ENCODE data around the gene RAB42. TPM values are rescaled to one million over a fixed set of nuclear protein-coding genes. Genes with fewer than 3 reads are reported as not detected.

The RAB42 gene
- total RNA-seq, 1 experiment from 2014 or later, result 12.6 TPM

- 0 out of 2 replicates have a peak, but pooled peaks have one; percentile 49 for TF ChIP-seq AFF4 (CRISPR knock-in tag; IDR thresholded peaks at IDR 0.05; ENCODE audit: borderline replicate concordance)
- TF ChIP-seq CREM (CRISPR knock-in tag; IDR thresholded peaks at IDR 0.05), result peak; percentile 57
- no peak for TF ChIP-seq IRF2 (CRISPR knock-in tag; IDR thresholded peaks at IDR 0.05; ENCODE audit: borderline replicate concordance, low read depth)
- TF ChIP-seq SOX15 (CRISPR knock-in tag; IDR thresholded peaks at IDR 0.05), result no peak
- TF ChIP-seq JAZF1 (CRISPR knock-in tag; IDR thresholded peaks at IDR 0.05), result no peak
- TF ChIP-seq TP53 (CRISPR knock-in tag; IDR thresholded peaks at IDR 0.05), result no peak
- TF ChIP-seq, protein P1, sequence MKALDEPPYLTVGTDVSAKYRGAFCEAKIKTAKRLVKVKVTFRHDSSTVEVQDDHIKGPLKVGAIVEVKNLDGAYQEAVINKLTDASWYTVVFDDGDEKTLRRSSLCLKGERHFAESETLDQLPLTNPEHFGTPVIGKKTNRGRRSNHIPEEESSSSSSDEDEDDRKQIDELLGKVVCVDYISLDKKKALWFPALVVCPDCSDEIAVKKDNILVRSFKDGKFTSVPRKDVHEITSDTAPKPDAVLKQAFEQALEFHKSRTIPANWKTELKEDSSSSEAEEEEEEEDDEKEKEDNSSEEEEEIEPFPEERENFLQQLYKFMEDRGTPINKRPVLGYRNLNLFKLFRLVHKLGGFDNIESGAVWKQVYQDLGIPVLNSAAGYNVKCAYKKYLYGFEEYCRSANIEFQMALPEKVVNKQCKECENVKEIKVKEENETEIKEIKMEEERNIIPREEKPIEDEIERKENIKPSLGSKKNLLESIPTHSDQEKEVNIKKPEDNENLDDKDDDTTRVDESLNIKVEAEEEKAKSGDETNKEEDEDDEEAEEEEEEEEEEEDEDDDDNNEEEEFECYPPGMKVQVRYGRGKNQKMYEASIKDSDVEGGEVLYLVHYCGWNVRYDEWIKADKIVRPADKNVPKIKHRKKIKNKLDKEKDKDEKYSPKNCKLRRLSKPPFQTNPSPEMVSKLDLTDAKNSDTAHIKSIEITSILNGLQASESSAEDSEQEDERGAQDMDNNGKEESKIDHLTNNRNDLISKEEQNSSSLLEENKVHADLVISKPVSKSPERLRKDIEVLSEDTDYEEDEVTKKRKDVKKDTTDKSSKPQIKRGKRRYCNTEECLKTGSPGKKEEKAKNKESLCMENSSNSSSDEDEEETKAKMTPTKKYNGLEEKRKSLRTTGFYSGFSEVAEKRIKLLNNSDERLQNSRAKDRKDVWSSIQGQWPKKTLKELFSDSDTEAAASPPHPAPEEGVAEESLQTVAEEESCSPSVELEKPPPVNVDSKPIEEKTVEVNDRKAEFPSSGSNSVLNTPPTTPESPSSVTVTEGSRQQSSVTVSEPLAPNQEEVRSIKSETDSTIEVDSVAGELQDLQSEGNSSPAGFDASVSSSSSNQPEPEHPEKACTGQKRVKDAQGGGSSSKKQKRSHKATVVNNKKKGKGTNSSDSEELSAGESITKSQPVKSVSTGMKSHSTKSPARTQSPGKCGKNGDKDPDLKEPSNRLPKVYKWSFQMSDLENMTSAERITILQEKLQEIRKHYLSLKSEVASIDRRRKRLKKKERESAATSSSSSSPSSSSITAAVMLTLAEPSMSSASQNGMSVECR (CRISPR knock-in tag; IDR thresholded peaks at IDR 0.05; ENCODE audit: borderline replicate concordance), result peak; percentile 97
- TF ChIP-seq NFE2L1 (CRISPR knock-in tag; IDR thresholded peaks at IDR 0.05), result peak; percentile 81; the same call in 1 of the 2 replicates
- TF ChIP-seq, protein P2, sequence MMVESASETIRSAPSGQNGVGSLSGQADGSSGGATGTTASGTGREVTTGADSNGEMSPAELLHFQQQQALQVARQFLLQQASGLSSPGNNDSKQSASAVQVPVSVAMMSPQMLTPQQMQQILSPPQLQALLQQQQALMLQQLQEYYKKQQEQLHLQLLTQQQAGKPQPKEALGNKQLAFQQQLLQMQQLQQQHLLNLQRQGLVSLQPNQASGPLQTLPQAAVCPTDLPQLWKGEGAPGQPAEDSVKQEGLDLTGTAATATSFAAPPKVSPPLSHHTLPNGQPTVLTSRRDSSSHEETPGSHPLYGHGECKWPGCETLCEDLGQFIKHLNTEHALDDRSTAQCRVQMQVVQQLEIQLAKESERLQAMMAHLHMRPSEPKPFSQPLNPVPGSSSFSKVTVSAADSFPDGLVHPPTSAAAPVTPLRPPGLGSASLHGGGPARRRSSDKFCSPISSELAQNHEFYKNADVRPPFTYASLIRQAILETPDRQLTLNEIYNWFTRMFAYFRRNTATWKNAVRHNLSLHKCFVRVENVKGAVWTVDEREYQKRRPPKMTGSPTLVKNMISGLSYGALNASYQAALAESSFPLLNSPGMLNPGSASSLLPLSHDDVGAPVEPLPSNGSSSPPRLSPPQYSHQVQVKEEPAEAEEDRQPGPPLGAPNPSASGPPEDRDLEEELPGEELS (CRISPR knock-in tag; IDR thresholded peaks at IDR 0.05), result no peak
- peak; percentile 100 for TF ChIP-seq ETV6 (CRISPR knock-in tag; IDR thresholded peaks at IDR 0.05)
- TF ChIP-seq MAX (CRISPR knock-in tag; IDR thresholded peaks at IDR 0.05), result peak; percentile 97
- TF ChIP-seq SMAD4 (CRISPR knock-in tag; IDR thresholded peaks at IDR 0.05), result no peak
- no peak for TF ChIP-seq PRDM15 (CRISPR knock-in tag; IDR thresholded peaks at IDR 0.05)
- no peak for TF ChIP-seq TEAD4 (CRISPR knock-in tag; IDR thresholded peaks at IDR 0.05)
- no peak for TF ChIP-seq FOXJ3 (CRISPR knock-in tag; IDR thresholded peaks at IDR 0.05; ENCODE audit: borderline replicate concordance)
- peak; percentile 97 for TF ChIP-seq TEAD1 (CRISPR knock-in tag; IDR thresholded peaks at IDR 0.05)
- TF ChIP-seq, protein P3, sequence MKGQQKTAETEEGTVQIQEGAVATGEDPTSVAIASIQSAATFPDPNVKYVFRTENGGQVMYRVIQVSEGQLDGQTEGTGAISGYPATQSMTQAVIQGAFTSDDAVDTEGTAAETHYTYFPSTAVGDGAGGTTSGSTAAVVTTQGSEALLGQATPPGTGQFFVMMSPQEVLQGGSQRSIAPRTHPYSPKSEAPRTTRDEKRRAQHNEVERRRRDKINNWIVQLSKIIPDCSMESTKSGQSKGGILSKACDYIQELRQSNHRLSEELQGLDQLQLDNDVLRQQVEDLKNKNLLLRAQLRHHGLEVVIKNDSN (CRISPR knock-in tag; IDR thresholded peaks at IDR 0.05), result peak; percentile 86
- no peak for TF ChIP-seq ZSCAN18 (CRISPR knock-in tag; IDR thresholded peaks at IDR 0.05)
- TF ChIP-seq CREB1 (CRISPR knock-in tag; IDR thresholded peaks at IDR 0.05), result no peak
- 0 out of 2 replicates have a peak, but pooled peaks have one; percentile 45 for TF ChIP-seq ZNF416 (CRISPR knock-in tag; IDR thresholded peaks at IDR 0.05)
Measured at GRCh38 chr1:28642847-28643635, 51.0 kb downstream of the RAB42 start, which contains the start of gene TAF12 (continued).

Measured in WTC11 (cell line).